ENCODE results near the gene SIL1.
"Not testable (repeated sequence)": the region's sequence is repeated elsewhere in the genome, so short reads cannot be mapped to it uniquely, and the experiment has no call there.

The SIL1 gene

GRCh38 chr5:139171779-139172404 is 26.3 kb downstream of the SIL1 start:
- DNase-seq = no peak

GRCh38 chr5:139167952-139168720 is 30.0 kb downstream of the SIL1 start:
- DNase-seq = no peak

GRCh38 chr5:139167533-139167932 is 30.6 kb downstream of the SIL1 start:
- DNase-seq = no peak

GRCh38 chr5:139167063-139167462 is 31.1 kb downstream of the SIL1 start:
- no peak for DNase-seq

GRCh38 chr5:139164897-139165296 is 33.3 kb downstream of the SIL1 start:
- DNase-seq = not testable (repeated sequence)

- DNase-seq = peak; percentile 9
Observed at GRCh38 chr5:139164020-139164419, 34.1 kb downstream of the SIL1 start.

GRCh38 chr5:139162448-139162847 is 35.7 kb downstream of the SIL1 start:
- DNase-seq = no peak

GRCh38 chr5:139158791-139159190 is 39.4 kb downstream of the SIL1 start:
- DNase-seq = no peak

GRCh38 chr5:139157556-139157955 is 40.6 kb downstream of the SIL1 start:
- no peak for DNase-seq

GRCh38 chr5:139156814-139157213 is 41.4 kb downstream of the SIL1 start:
- DNase-seq = no peak

GRCh38 chr5:139155333-139155732 is 42.8 kb downstream of the SIL1 start:
- DNase-seq = no peak

GRCh38 chr5:139151902-139152301 is 46.3 kb downstream of the SIL1 start:
- DNase-seq = no peak

- no peak for DNase-seq
Observed at GRCh38 chr5:139150367-139150999, 47.7 kb downstream of the SIL1 start.

GRCh38 chr5:139149477-139150199 is 48.5 kb downstream of the SIL1 start:
- DNase-seq = no peak

- no peak for DNase-seq
Observed at GRCh38 chr5:139148986-139149385, 49.2 kb downstream of the SIL1 start.

GRCh38 chr5:139148306-139148705 is 49.9 kb downstream of the SIL1 start:
- no peak for DNase-seq

- no peak for DNase-seq
Observed at GRCh38 chr5:139147483-139148087, 50.6 kb downstream of the SIL1 start.

- DNase-seq = peak; percentile 23
Observed at GRCh38 chr5:139146809-139147482, 51.2 kb downstream of the SIL1 start.

GRCh38 chr5:139141446-139142204 is 56.5 kb downstream of the SIL1 start:
- no peak for DNase-seq

GRCh38 chr5:139140591-139141071 is 57.5 kb downstream of the SIL1 start:
- no peak for DNase-seq

GRCh38 chr5:139138809-139139208 is 59.4 kb downstream of the SIL1 start:
- no peak for DNase-seq
